Body of pancreas (tissue), 4 donors: ENCODE results near the gene FSTL5.

Experiments used
- CTCF ChIP-seq, 7 experiments: fragments of 450-650 bp in 4 of 7; fragments of 200-600 bp in 3 of 7; sonication (generic) in 3 of 7; IDR thresholded peaks; one replicate each; pipeline ENCODE4 v1.5.1; 2016 to 2019; ENCODE audit warnings: antibody characterized with exemption in 7 of 7
- POLR2A ChIP-seq, 3 donors: fragments of 450-650 bp; IDR thresholded peaks; one replicate each; pipeline ENCODE4 v1.6.1; 2016; ENCODE audit warnings: antibody characterized with exemption in 3 of 3, mild to moderate bottlenecking in 2 of 3

- TF ChIP-seq CTCF (IDR thresholded peaks at IDR 0.05) (no peak), POLR2A (IDR thresholded peaks at IDR 0.05) (no peak)
Measured at GRCh38 chr4:162126729-162127128, 37.1 kb downstream of the FSTL5 start.
